GM12878 (cell line): ENCODE data around the gene GAR1. TPM values are rescaled to one million over a fixed set of nuclear protein-coding genes. Genes with fewer than 3 reads are reported as not detected.

Experiments
- BRCA1 ChIP-seq: IDR thresholded peaks from 2 replicates; pipeline ENCODE4 v1.6.1; 2011; ENCODE audit warnings: low read depth, low read length, improper control_type of control experiment
- MEF2B ChIP-seq: fragments of 450-650 bp; IDR thresholded peaks from 2 replicates; pipeline ENCODE4 v1.6.1; 2018; ENCODE audit warnings: mild to moderate bottlenecking, moderate library complexity; ENCODE audit not compliant: partially characterized antibody, poor library complexity, severe bottlenecking
- NBN ChIP-seq: fragments of 450-650 bp; IDR thresholded peaks from 2 replicates; pipeline ENCODE4 v1.6.1; 2016
- polyA plus RNA-seq, 11 experiments: library from polyadenylated mRNA; depleted of rRNA in 4 of 11; unstranded in 6 of 11; stranded (reverse) in 5 of 11; fragments of >200 nt; fragmentation: Nextera tagmentation in 4 of 11; fragmentation: Illumina TruSeq in 1 of 11; extraction: Ambion mirVana in 4 of 11; extraction: Trizol in 1 of 11; gene quantifications; 1 replicate in 1 of 11; 2 replicates in 10 of 11; pipeline versions ENCODE4 v1.2.1 to v1.2.3, GENCODE V29; 2011 to 2016; ENCODE audit warnings: inconsistent platforms in 2 of 11, missing spikeins in 2 of 11, low read depth in 1 of 11
- total RNA-seq, 4 experiments: library from RNA; depleted of rRNA in 3 of 4; stranded (reverse); fragments of >200 nt in 3 of 4; fragmentation: Illumina TruSeq in 1 of 4; extraction: Trizol in 1 of 4; gene quantifications; 2 replicates each; pipeline versions ENCODE4 v1.2.1 to v1.2.3, GENCODE V29; 2013 to 2021
- TF ChIP-seq, protein P1 (sequence below): fragments of 450-650 bp; conservative IDR thresholded peaks from 2 replicates; pipeline ENCODE4 v1.6.1; 2017; ENCODE audit warnings: mild to moderate bottlenecking, moderate library complexity
- TF ChIP-seq, protein P2 (sequence below): fragments of 450-650 bp; IDR thresholded peaks from 2 replicates; pipeline ENCODE4 v1.6.1; 2016; ENCODE audit warnings: mild to moderate bottlenecking, moderate library complexity, borderline replicate concordance
- TF ChIP-seq, protein P3 (sequence below): fragments of 450-650 bp; IDR thresholded peaks from 2 replicates; pipeline ENCODE4 v1.6.1; 2017; ENCODE audit warnings: low read depth, mild to moderate bottlenecking, moderate library complexity

GAR1 gene
- total and polyA plus RNA-seq, 10 of the 15 experiments (the other 5 are each of a cell fraction or from before 2014, with no cell fraction given), result 11.7 to 76.3 (median 29.8) TPM

DNA sequence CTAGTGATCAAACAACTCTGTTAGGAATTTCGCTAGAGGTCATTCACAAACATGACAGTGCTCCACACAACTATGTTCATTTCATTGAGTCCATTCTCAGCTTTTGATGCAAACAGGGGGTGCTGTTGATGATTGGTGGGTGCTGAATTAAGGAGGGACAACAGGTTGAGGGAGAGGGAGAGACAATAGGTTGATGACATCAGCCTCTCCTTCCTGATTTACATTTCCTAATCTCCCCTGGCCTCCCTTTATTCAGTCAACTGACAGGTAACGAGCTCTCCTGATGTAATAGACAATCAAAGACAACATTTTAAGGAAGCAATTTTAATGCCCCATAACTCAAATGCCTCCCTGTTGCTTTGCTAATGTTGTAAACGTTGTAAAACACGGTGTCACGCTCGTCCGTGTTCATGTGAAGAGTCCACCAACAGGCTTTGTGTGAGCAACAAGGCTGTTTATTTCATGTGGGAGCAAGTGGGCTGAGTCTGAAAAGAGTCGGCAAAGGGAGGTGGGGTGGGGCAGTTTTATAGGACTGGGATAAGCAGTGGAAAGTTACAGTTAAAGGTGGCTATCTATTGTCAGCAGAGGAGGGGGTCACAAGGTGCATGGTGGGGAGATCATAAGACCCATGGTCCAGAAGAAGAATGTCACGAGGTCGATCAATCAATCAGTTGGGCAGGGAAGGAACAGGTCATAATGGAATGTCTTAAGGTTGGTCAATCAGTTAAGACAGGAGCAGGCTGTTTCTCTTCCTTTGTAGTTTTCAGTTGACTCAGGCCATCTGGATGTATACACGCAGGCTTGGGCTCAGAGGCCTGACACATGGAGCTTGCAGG lies 4.8 kb upstream of the GAR1 start (continued):
- TF ChIP-seq, protein P1, sequence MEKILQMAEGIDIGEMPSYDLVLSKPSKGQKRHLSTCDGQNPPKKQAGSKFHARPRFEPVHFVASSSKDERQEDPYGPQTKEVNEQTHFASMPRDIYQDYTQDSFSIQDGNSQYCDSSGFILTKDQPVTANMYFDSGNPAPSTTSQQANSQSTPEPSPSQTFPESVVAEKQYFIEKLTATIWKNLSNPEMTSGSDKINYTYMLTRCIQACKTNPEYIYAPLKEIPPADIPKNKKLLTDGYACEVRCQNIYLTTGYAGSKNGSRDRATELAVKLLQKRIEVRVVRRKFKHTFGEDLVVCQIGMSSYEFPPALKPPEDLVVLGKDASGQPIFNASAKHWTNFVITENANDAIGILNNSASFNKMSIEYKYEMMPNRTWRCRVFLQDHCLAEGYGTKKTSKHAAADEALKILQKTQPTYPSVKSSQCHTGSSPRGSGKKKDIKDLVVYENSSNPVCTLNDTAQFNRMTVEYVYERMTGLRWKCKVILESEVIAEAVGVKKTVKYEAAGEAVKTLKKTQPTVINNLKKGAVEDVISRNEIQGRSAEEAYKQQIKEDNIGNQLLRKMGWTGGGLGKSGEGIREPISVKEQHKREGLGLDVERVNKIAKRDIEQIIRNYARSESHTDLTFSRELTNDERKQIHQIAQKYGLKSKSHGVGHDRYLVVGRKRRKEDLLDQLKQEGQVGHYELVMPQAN, result no peak
- TF ChIP-seq, protein P2, sequence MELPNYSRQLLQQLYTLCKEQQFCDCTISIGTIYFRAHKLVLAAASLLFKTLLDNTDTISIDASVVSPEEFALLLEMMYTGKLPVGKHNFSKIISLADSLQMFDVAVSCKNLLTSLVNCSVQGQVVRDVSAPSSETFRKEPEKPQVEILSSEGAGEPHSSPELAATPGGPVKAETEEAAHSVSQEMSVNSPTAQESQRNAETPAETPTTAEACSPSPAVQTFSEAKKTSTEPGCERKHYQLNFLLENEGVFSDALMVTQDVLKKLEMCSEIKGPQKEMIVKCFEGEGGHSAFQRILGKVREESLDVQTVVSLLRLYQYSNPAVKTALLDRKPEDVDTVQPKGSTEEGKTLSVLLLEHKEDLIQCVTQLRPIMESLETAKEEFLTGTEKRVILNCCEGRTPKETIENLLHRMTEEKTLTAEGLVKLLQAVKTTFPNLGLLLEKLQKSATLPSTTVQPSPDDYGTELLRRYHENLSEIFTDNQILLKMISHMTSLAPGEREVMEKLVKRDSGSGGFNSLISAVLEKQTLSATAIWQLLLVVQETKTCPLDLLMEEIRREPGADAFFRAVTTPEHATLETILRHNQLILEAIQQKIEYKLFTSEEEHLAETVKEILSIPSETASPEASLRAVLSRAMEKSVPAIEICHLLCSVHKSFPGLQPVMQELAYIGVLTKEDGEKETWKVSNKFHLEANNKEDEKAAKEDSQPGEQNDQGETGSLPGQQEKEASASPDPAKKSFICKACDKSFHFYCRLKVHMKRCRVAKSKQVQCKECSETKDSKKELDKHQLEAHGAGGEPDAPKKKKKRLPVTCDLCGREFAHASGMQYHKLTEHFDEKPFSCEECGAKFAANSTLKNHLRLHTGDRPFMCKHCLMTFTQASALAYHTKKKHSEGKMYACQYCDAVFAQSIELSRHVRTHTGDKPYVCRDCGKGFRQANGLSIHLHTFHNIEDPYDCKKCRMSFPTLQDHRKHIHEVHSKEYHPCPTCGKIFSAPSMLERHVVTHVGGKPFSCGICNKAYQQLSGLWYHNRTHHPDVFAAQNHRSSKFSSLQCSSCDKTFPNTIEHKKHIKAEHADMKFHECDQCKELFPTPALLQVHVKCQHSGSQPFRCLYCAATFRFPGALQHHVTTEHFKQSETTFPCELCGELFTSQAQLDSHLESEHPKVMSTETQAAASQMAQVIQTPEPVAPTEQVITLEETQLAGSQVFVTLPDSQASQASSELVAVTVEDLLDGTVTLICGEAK, result no peak
- TF ChIP-seq MEF2B (no peak), NBN (no peak), BRCA1 (no peak)
- TF ChIP-seq, protein P3, sequence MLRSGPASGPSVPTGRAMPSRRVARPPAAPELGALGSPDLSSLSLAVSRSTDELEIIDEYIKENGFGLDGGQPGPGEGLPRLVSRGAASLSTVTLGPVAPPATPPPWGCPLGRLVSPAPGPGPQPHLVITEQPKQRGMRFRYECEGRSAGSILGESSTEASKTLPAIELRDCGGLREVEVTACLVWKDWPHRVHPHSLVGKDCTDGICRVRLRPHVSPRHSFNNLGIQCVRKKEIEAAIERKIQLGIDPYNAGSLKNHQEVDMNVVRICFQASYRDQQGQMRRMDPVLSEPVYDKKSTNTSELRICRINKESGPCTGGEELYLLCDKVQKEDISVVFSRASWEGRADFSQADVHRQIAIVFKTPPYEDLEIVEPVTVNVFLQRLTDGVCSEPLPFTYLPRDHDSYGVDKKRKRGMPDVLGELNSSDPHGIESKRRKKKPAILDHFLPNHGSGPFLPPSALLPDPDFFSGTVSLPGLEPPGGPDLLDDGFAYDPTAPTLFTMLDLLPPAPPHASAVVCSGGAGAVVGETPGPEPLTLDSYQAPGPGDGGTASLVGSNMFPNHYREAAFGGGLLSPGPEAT, result no peak
